T follicular helper cell (primary cell): ENCODE data around the gene GAL3ST1.
"Not testable (repeated sequence)": the region's sequence is repeated elsewhere in the genome, so short reads cannot be mapped to it uniquely, and the experiment has no call there.

Experiments
- DNase-seq: peaks from one replicate; pipeline ENCODE4 v3.0.0-alpha.2; 2020; ENCODE audit warnings: low read depth
- total RNA-seq, 2 experiments: gene quantifications; one replicate each; lab custom pipeline; 2026; lab: John Stamatoyannopoulos, UW

GAL3ST1 gene
- total RNA-seq: 0.13 to 0.66 reads per million in 2 experiments

- no peak for DNase-seq
Measured at GRCh38 chr22:30574095-30574981, at the start of gene GAL3ST1. TSS of gene GAL3ST1 (minus strand) at chr22:30574665. CDS start at chr22:30557392, 17,273 bp downstream.

DNA sequence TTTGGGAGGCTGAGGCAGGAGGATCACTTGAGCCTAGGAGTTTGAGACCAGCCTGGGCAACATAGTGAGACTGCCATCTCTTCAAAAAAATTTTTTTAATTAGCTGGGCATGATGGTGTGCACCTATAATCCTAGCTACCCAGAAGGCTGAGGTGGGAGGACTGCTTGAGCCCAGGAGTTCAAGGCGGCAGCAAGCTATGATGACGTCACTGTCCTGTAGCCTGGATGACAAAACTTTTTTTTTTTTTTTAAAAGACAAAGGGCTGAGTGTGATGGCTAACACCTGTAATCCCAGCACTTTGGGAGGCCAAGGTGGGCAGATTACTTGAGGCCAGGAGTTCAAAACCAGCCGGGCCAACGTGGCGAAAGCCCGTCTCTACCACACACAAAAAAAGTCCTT, 45.4 kb upstream of the GAL3ST1 start:
- not testable (repeated sequence) for DNase-seq

DNA sequence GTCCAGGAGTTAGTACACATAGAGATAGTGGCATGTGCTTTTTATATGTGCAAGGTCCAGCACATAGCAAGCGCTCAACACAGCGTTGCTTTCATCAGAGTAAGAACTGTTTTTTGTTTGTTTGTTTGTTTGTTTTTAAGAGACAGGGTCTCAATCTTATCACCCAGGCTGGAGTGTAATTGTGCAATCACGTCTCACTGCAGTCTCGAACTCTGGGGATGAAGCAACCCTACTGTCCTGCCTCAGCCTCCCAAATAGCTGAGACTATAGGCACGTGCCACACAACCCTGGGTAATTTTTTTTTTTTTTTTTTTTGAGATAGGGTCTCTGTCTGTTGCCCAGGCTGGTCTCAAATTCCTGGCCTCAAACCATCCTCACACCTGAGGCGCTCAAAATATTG, 43.4 kb upstream of the GAL3ST1 start:
- DNase-seq: no peak

- DNase-seq: no peak
Measured at GRCh38 chr22:30615543-30615954, 41.1 kb upstream of the GAL3ST1 start.

GRCh38 chr22:30614879-30615278, 40.4 kb upstream of the GAL3ST1 start:
- no peak for DNase-seq

DNA sequence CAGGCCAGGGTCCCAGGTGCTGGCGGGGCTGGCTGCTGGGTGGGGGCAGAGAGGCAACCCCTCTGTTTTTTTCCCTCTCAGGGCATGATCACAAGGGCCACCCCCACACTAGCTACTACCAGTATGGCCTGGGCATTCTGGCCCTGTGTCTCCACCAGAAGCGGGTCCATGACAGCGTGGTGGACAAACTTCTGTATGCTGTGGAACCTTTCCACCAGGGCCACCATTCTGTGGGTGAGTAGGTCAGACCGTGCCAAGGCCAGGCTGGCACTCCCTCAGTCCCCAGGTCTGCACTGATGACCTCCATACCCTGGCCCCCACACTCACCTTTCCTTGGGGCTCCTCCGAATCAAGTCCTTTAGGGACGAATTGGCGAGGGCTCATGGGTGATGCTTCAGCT, 39.8 kb upstream of the GAL3ST1 start:
- DNase-seq: no peak

DNA sequence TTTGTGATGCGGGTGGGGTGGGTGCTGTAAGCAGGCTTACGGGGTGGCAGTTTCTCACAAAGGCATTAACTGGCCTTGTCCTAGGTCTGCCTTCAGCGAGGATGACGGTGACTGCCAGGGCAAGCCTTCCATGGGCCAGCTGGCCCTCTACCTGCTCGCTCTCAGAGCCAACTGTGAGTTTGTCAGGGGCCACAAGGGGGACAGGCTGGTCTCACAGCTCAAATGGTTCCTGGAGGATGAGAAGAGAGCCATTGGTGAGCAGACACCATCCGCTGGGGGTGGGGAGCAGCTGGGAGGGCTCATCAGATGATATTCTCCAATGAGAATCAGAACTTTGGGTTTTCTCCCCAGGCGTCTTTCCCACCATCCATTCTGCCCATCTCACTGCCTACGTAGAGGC, 38.3 kb upstream of the GAL3ST1 start:
- no peak for DNase-seq

DNA sequence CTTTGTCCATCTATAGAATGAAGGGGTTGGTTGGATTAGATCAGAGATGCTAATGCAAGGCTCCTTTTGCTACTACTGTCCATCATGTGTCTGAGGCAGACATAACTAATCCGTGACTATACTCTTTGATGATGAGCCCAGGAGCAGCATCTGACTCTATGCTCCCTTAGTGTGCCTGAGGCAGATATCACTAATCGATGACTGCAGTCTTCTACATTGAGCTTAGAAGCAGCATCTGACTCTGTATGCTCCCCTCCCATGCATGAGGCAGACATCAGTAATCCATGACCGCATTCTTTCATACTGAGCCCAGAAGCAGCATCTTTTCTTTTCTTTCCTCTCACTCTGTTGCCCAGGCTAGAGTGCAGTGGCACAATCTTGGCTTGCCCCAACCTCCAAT, 36.7 kb upstream of the GAL3ST1 start:
- no peak for DNase-seq

GRCh38 chr22:30610299-30610698, 35.8 kb upstream of the GAL3ST1 start:
- no peak for DNase-seq

DNA sequence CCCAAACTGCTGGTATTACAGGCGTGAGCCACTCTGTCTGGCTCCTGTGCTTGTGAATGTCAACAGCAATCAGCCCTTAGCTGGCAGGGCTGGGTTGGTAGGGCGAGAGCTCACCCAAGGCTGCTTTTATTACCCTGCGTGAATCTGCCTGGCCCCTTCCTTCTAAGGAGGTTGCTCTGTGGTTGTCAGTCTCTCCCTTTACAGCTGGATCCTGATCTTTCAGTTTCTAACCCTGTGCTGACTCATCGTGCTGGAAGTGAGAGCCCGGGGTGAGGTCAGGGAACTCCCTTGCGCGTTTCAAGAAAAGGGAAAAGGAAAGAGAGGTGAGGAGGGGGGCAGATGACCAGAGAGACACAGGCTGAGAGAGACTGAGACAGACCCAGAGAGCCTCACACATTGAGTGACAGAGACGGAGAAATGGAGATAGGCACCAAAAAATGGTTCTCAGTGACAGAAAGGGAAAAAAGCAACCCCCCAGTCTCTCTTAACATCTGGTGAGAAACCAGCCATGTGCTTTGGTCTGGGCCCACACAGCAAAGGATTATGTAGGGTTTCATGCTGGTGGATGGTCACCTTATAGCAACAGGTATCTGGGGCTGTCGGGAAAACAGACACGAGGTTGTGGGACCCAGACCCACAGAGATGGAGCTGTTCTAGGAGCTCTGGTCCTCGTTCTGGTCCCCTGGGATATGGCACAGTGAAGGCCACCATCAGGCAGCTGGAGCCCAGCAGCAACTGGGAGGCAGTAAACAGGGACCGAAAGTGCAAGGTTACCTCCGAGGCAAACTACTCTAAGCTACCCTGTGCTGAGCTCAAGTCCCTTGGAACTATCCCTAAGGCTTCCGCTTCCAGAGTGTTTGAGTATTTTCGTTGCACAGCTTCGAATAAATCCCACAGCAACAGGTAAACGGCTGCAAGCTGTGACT, 35.1 kb upstream of the GAL3ST1 start:
- no peak for DNase-seq

DNA sequence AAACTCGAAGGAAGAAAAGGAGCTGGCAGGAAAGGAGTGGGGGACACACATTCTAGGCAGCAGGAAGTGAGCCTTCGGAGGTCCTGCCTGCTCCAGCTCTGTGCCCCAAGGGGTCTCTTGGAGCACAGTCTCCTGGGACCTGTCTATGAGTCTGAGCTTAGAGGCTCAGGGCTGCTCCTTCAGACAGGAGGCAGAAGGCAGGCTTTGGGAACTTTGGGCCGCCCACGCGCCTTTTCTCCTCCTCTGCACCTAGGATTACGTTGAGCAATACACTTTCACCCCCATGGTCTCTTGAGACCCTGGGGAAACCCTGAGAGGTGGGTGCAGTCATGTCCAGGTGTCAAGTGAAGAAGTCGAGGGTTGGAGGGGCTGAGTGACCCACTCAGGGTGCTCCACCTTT, 33.5 kb upstream of the GAL3ST1 start:
- no peak for DNase-seq

- no peak for DNase-seq
Measured at GRCh38 chr22:30607300-30607930, 33.0 kb upstream of the GAL3ST1 start.

- no peak for DNase-seq
Measured at GRCh38 chr22:30606455-30607299, 32.2 kb upstream of the GAL3ST1 start, which contains the start of gene TCN2. TSS of gene TCN2 (plus strand) at chr22:30607174. CDS start at chr22:30607332, 158 bp downstream.

GRCh38 chr22:30605449-30606110, 31.1 kb upstream of the GAL3ST1 start:
- DNase-seq: no peak

GRCh38 chr22:30604723-30605122, 30.3 kb upstream of the GAL3ST1 start:
- no peak for DNase-seq

GRCh38 chr22:30603801-30604200, 29.3 kb upstream of the GAL3ST1 start:
- no peak for DNase-seq

GRCh38 chr22:30602049-30602448, 27.6 kb upstream of the GAL3ST1 start:
- no peak for DNase-seq

DNA sequence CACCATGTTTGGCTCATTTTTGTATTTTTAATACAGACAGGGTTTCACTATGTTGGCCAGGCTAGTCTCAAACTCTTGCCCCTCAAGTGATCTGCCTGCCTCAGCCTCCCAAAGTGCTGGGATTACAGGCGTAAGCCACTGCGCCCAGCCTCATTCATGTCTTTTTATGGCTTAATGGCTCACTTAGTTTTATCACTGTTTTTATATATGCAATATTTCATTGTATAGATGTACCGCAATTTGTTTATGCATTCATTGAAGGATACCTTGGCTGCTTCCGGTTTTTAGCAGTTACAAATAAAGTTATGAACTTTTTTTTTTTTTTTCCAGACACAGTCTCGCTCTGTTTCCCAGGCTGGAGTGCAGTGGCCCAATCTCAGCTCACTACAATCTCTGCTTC, 27.0 kb upstream of the GAL3ST1 start:
- no peak for DNase-seq

DNA sequence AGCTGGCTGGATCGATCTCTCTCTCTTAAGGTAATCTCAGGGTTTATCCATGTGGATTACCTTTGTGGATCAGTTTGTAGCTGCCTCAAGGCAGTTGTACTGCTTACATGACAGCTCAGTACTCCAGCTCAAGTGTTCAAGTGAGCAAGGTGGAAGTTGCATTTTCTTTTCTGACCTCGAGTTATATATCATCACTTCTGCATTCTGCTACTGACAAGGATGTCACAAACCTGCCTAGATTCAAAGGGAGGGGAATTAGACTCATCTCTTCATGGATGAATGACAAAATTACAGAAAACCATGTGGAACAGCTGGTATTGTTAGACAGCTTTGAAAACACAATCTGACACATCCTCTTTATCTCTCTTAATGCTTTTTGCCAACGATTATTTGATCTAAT, 26.5 kb upstream of the GAL3ST1 start:
- no peak for DNase-seq

GRCh38 chr22:30598986-30599385, 24.5 kb upstream of the GAL3ST1 start:
- DNase-seq: no peak

GRCh38 chr22:30596886-30597285, 22.4 kb upstream of the GAL3ST1 start:
- DNase-seq: no peak
